ENCODE results near the gene ZNF747. TPM values are rescaled to one million over a fixed set of nuclear protein-coding genes. Genes with fewer than 3 reads are reported as not detected.
"Not testable (repeated sequence)": the region's sequence is repeated elsewhere in the genome, so short reads cannot be mapped to it uniquely, and the experiment has no call there.

Gene ZNF747
- total RNA-seq, 2 donors from 2014 or later, result 15.5 to 17.1 TPM

DNA sequence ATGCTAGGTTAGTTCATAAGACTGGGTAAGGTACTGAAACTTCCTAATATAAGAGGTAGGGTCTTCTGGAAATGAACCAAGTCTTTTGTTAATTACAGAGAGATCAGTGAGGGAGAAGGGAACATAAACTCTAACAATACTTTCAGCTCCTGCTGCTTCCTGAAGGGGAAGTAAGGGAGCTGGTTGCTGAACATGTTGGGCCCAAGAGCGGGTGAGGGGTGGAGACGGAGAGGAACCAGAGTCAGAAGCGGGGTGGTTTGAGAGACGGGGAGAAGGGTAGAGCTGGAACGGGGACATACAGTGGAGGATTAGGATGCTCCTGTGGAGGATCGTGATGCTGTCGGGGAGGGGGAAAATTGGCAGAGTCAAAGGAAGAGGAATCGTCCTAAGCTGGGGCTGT is 11.5 kb upstream of the ZNF747 start:
- DNase-seq, result no peak
- Mint-ChIP-seq H3K4me3 (no peak overlapping the region), H3K27ac (no peak overlapping the region), H3K36me3 (ENCODE audit: low read depth) (peaks cover 5% of the 10 kb centered on the region), H3K9me3 (peaks cover 35% of the 10 kb centered on the region), H3K4me1 (peaks cover 19% of the 10 kb centered on the region), H3K27me3 (ENCODE audit: insufficient read depth) (no peaks in the 10 kb centered on the region)
- Histone ChIP-seq H3K27ac (ENCODE audit: low read depth, low read length) (no peak overlapping the region), H3K9me3 (ENCODE audit: control insufficient read depth, low read length) (peaks cover 33% of the 10 kb centered on the region), H3K36me3 (ENCODE audit: control insufficient read depth, insufficient read depth, low read length) (no peaks in the 10 kb centered on the region), H3K4me1 (ENCODE audit: control insufficient read depth, insufficient read depth, low read length) (peaks cover 6% of the 10 kb centered on the region), H3K4me3 (ENCODE audit: low read length) (peak overlapping the region; percentile 15), H3K9ac (ENCODE audit: extremely low read depth, low read length, poor library complexity, severe bottlenecking) (no peak overlapping the region), H3K27me3 (ENCODE audit: control insufficient read depth, insufficient read depth, low read length, poor library complexity, severe bottlenecking) (no peaks in the 10 kb centered on the region)
- TF ChIP-seq, protein P1, sequence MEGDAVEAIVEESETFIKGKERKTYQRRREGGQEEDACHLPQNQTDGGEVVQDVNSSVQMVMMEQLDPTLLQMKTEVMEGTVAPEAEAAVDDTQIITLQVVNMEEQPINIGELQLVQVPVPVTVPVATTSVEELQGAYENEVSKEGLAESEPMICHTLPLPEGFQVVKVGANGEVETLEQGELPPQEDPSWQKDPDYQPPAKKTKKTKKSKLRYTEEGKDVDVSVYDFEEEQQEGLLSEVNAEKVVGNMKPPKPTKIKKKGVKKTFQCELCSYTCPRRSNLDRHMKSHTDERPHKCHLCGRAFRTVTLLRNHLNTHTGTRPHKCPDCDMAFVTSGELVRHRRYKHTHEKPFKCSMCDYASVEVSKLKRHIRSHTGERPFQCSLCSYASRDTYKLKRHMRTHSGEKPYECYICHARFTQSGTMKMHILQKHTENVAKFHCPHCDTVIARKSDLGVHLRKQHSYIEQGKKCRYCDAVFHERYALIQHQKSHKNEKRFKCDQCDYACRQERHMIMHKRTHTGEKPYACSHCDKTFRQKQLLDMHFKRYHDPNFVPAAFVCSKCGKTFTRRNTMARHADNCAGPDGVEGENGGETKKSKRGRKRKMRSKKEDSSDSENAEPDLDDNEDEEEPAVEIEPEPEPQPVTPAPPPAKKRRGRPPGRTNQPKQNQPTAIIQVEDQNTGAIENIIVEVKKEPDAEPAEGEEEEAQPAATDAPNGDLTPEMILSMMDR (conservative IDR thresholded peaks at IDR 0.05), result no peak
- 90 to 92% methylated on average over 8 of the region's 8 CpGs for WGBS, 2 experiments (ENCODE audit: insufficient coverage in 1 of 2, insufficient read length in 1 of 2)

DNA sequence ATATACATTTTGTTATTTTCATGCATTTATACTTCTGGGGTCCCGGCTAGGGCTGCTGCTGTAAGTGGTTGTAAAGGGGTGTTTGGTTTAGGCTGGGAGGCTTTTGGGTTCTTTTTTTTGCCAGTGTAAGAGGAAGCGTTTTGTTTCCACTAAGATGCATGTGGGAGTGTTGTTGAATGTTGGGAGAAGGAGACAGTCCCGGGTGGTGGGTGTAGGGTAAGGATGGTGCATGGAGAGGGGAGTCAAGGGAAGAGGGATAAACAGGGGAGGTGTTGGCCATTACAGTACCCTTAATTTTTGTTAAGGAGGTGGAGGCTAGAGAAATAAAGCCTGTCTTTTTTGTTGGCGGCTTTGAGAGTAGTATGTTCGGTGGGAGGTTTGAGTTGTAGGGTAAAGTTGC is 8.4 kb upstream of the ZNF747 start:
- peaks cover 5% of the 10 kb centered on the region for H3K36me3 Mint-ChIP-seq (ENCODE audit: low read depth)

DNA sequence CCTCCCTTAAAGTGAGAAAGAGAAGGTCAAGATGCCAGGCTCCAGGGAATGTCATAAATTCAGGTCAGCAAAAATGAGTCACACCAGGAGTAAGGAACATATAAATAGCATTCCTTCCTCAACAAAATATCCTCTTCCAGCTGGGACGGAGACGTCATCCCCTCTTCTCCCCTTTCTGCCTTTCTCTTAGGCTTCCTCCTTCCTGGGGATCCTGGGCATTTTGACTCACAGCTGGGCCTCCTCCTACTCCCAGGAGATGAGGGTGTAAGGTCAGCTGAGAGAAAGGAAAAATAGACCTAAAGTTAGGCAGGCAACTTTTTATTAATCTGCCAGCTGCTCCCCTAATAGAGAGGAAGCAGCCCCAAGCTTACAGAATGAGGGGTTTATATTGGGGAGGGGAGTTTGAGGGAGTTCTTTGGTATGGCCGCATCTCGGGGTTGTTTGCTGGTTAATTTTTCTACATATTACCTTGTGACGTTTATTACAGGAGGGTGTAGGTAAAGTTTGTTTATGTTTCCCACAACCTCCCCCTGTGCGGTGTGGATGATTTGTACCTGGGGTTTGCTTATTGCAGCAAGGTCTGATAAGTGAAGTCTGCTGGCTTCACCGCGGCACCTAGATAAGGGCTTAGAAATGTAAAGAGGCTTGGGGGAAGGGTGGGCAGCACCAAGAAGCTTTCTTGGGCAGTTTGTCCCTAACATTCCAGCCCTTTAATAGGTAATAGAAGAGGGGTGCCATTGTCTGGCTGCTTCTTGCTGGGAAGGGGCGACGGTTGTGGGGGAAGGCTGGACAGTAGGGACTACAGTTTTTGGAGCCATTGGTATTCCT is 7.1 kb upstream of the ZNF747 start:
- H3K27ac ChIP-seq (ENCODE audit: low read depth, low read length), result peak overlapping the region; percentile 71
- peaks cover 23% of the 10 kb centered on the region for H3K4me1 Mint-ChIP-seq

More for the DNA sequence above, 8.4 kb upstream of the ZNF747 start:
- H3K9ac ChIP-seq (ENCODE audit: extremely low read depth, low read length, poor library complexity, severe bottlenecking), result peak overlapping the region; percentile 80
- Mint-ChIP-seq H3K27me3 (ENCODE audit: insufficient read depth) (no peaks in the 10 kb centered on the region), H3K4me1 (peaks cover 21% of the 10 kb centered on the region), H3K9me3 (peaks cover 28% of the 10 kb centered on the region), H3K27ac (no peak overlapping the region), H3K4me3 (no peak overlapping the region)
- peak overlapping the region; percentile 74 for H3K4me3 ChIP-seq (ENCODE audit: low read length)
- H3K4me1 ChIP-seq (ENCODE audit: control insufficient read depth, insufficient read depth, low read length), result peaks cover 6% of the 10 kb centered on the region
- H3K27ac ChIP-seq (ENCODE audit: low read depth, low read length), result no peak overlapping the region
- peaks cover 30% of the 10 kb centered on the region for H3K9me3 ChIP-seq (ENCODE audit: control insufficient read depth, low read length)
- no peak for DNase-seq
- WGBS, 2 experiments (ENCODE audit: insufficient coverage in 1 of 2, insufficient read length in 1 of 2), result 82 to 85% methylated on average over 3 to 5 of the region's 5 CpGs
- TF ChIP-seq, protein P1 (conservative IDR thresholded peaks at IDR 0.05), result no peak
- no peaks in the 10 kb centered on the region for H3K36me3 ChIP-seq (ENCODE audit: control insufficient read depth, insufficient read depth, low read length)
- H3K27me3 ChIP-seq (ENCODE audit: control insufficient read depth, insufficient read depth, low read length, poor library complexity, severe bottlenecking), result no peaks in the 10 kb centered on the region

GRCh38 chr16:30540916-30541464 is 6.3 kb upstream of the ZNF747 start:
- peak; percentile 52 for DNase-seq
- H3K4me3 ChIP-seq (ENCODE audit: low read length), result peak overlapping the region; percentile 74
- peak overlapping the region; percentile 71 for H3K27ac ChIP-seq (ENCODE audit: low read depth, low read length)
- H3K36me3 ChIP-seq (ENCODE audit: control insufficient read depth, insufficient read depth, low read length); H3K4me3 Mint-ChIP-seq; H3K27me3 Mint-ChIP-seq (ENCODE audit: insufficient read depth); H3K4me1 ChIP-seq (ENCODE audit: control insufficient read depth, insufficient read depth, low read length); H3K27me3 ChIP-seq (ENCODE audit: control insufficient read depth, insufficient read depth, low read length, poor library complexity, severe bottlenecking); H3K9me3 Mint-ChIP-seq; H3K27ac Mint-ChIP-seq: not testable (repeated sequence)
- Mint-ChIP-seq H3K36me3 (ENCODE audit: low read depth) (peaks cover 16% of the 10 kb centered on the region), H3K4me1 (peaks cover 28% of the 10 kb centered on the region)
- H3K9ac ChIP-seq (ENCODE audit: extremely low read depth, low read length, poor library complexity, severe bottlenecking), result peak overlapping the region; percentile 80
- WGBS, 2 experiments (ENCODE audit: insufficient coverage in 1 of 2, insufficient read length in 1 of 2), result 79 to 85% methylated on average over 9 of the region's 9 CpGs
- H3K9me3 ChIP-seq (ENCODE audit: control insufficient read depth, low read length), result peaks cover 18% of the 10 kb centered on the region

More for the DNA sequence above, 7.1 kb upstream of the ZNF747 start:
- H3K27ac Mint-ChIP-seq, result no peak overlapping the region
- H3K9me3 Mint-ChIP-seq, result peaks cover 14% of the 10 kb centered on the region
- Histone ChIP-seq H3K9ac (ENCODE audit: extremely low read depth, low read length, poor library complexity, severe bottlenecking) (peak overlapping the region; percentile 80), H3K4me3 (ENCODE audit: low read length) (peak overlapping the region; percentile 74), H3K36me3 (ENCODE audit: control insufficient read depth, insufficient read depth, low read length) (no peaks in the 10 kb centered on the region), H3K4me1 (ENCODE audit: control insufficient read depth, insufficient read depth, low read length) (peaks cover 6% of the 10 kb centered on the region), H3K9me3 (ENCODE audit: control insufficient read depth, low read length) (peaks cover 25% of the 10 kb centered on the region), H3K27me3 (ENCODE audit: control insufficient read depth, insufficient read depth, low read length, poor library complexity, severe bottlenecking) (no peaks in the 10 kb centered on the region)
- no peaks in the 10 kb centered on the region for H3K27me3 Mint-ChIP-seq (ENCODE audit: insufficient read depth)
- WGBS, 2 experiments (ENCODE audit: insufficient coverage in 1 of 2, insufficient read length in 1 of 2), result 19 to 23% methylated on average over 4 to 10 of the region's 10 CpGs
- DNase-seq, result peak; percentile 82
- TF ChIP-seq, protein P1 (conservative IDR thresholded peaks at IDR 0.05), result no peak
- no peak overlapping the region for H3K4me3 Mint-ChIP-seq
- peaks cover 13% of the 10 kb centered on the region for H3K36me3 Mint-ChIP-seq (ENCODE audit: low read depth)

- Mint-ChIP-seq H3K36me3 (ENCODE audit: low read depth) (peaks cover 14% of the 10 kb centered on the region), H3K27ac (peak overlapping the region; percentile 84), H3K4me1 (peaks cover 29% of the 10 kb centered on the region)
- not testable (repeated sequence) for H3K9ac ChIP-seq (ENCODE audit: extremely low read depth, low read length, poor library complexity, severe bottlenecking); H3K27me3 ChIP-seq (ENCODE audit: control insufficient read depth, insufficient read depth, low read length, poor library complexity, severe bottlenecking); H3K4me3 Mint-ChIP-seq; H3K4me1 ChIP-seq (ENCODE audit: control insufficient read depth, insufficient read depth, low read length); H3K4me3 ChIP-seq (ENCODE audit: low read length); H3K27me3 Mint-ChIP-seq (ENCODE audit: insufficient read depth); H3K9me3 ChIP-seq (ENCODE audit: control insufficient read depth, low read length); H3K36me3 ChIP-seq (ENCODE audit: control insufficient read depth, insufficient read depth, low read length); H3K9me3 Mint-ChIP-seq; H3K27ac ChIP-seq (ENCODE audit: low read depth, low read length); DNase-seq
- WGBS, 2 experiments (ENCODE audit: insufficient coverage in 1 of 2, insufficient read length in 1 of 2), result 87 to 92% methylated on average over 8 to 13 of the region's 13 CpGs
Measured at GRCh38 chr16:30539986-30540526, 5.4 kb upstream of the ZNF747 start.

All from endodermal cell (in vitro differentiated cells).